ENCODE results near the gene MYF5. TPM values are rescaled to one million over a fixed set of nuclear protein-coding genes. Genes with fewer than 3 reads are reported as not detected.

MYF5 gene
- total and polyA plus RNA-seq, 9 of the 15 experiments (the other 6 are each of a cell fraction or from before 2014, with no cell fraction given): not detected

DNA sequence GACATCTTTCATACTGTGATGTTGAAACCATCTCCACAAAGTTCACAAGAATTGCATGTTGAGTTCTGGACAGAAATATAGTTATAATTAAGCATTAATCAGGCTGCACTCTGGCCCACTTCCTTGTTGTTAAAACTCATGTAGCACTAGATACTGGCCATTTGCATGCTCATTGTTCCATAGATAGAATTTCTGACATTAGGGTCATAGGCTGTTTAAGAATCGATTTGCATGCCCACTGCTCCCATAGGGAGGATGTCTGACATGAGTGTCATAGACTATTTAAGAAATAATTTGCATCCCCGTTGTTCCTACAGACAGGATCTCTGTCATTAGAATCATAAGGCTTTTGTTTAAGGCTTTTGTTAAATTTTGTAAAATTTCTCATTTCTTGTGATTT lies 50.2 kb downstream of the MYF5 start (continued):
- TF ChIP-seq U2AF2 (optimal IDR thresholded peaks at IDR 0.05; ENCODE audit: low read depth, low read length) (no peak), TEAD4 (IDR thresholded peaks at IDR 0.05; ENCODE audit: low read length) (no peak), TEAD4 (CRISPR knock-in tag; IDR thresholded peaks at IDR 0.05; ENCODE audit: borderline replicate concordance) (no peak), ZBTB8A (IDR thresholded peaks at IDR 0.05; ENCODE audit: partially characterized antibody) (no peak)
- TF ChIP-seq, protein P1, sequence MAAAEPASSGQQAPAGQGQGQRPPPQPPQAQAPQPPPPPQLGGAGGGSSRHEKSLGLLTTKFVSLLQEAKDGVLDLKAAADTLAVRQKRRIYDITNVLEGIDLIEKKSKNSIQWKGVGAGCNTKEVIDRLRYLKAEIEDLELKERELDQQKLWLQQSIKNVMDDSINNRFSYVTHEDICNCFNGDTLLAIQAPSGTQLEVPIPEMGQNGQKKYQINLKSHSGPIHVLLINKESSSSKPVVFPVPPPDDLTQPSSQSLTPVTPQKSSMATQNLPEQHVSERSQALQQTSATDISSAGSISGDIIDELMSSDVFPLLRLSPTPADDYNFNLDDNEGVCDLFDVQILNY (CRISPR knock-in tag; IDR thresholded peaks at IDR 0.05): no peak

Other genes starting within 250 kb of the MYF5 start
- not detected in 2 replicates for gene MYF6, start 9.3 kb upstream of the MYF5 start, total RNA-seq (2014; rRNA removed)
- not detected in 2 replicates for gene MYF6, start 9.3 kb upstream of the MYF5 start, total RNA-seq (2014; rRNA removed; fragmentation: Illumina TruSeq; extraction: Trizol)
- gene MYF6, start 9.3 kb upstream of the MYF5 start, total RNA-seq (2015; rRNA removed; fragmentation: Illumina TruSeq; extraction: Trizol): not detected in 2 replicates
- not detected in 2 replicates for gene MYF6, start 9.3 kb upstream of the MYF5 start, total RNA-seq (2021)
- not detected in 2 replicates for gene MYF6, start 9.3 kb upstream of the MYF5 start, polyA plus RNA-seq (2011; rRNA removed)
- not detected in 2 replicates for gene MYF6, start 9.3 kb upstream of the MYF5 start, polyA plus RNA-seq (2014; fragmentation: Illumina TruSeq; extraction: Trizol)
- not detected for gene MYF6, start 9.3 kb upstream of the MYF5 start, polyA plus RNA-seq (2014; fragmentation: Nextera tagmentation; extraction: Ambion mirVana)
- not detected in 2 replicates for gene MYF6, start 9.3 kb upstream of the MYF5 start, polyA plus RNA-seq (2014; rRNA removed)
- not detected in 2 replicates for gene LIN7A, start 221.0 kb downstream of the MYF5 start, total RNA-seq (2014; rRNA removed)
- gene LIN7A, start 221.0 kb downstream of the MYF5 start, total RNA-seq (2014; rRNA removed; fragmentation: Illumina TruSeq; extraction: Trizol): not detected in 2 replicates
- gene LIN7A, start 221.0 kb downstream of the MYF5 start, total RNA-seq (2015; rRNA removed; fragmentation: Illumina TruSeq; extraction: Trizol): not detected in 2 replicates
- gene LIN7A, start 221.0 kb downstream of the MYF5 start, total RNA-seq (2021): 0.02 TPM in 1 of 2 replicates, not detected in the other
- gene LIN7A, start 221.0 kb downstream of the MYF5 start, polyA plus RNA-seq (2011; rRNA removed): not detected in 2 replicates
- gene LIN7A, start 221.0 kb downstream of the MYF5 start, polyA plus RNA-seq (2014; fragmentation: Illumina TruSeq; extraction: Trizol): not detected in 2 replicates
- not detected for gene LIN7A, start 221.0 kb downstream of the MYF5 start, polyA plus RNA-seq (2014; fragmentation: Nextera tagmentation; extraction: Ambion mirVana)
- not detected in 2 replicates for gene LIN7A, start 221.0 kb downstream of the MYF5 start, polyA plus RNA-seq (2014; rRNA removed)

All from K562 (cell line).